Measurements from ENCODE around the gene STUM. TPM values are rescaled to one million over a fixed set of nuclear protein-coding genes. Genes with fewer than 3 reads are reported as not detected.

Gene STUM
- total and polyA plus RNA-seq, 2 of the 8 experiments (the other 6 are each of a cell fraction or from before 2014, with no cell fraction given) = 0.76 to 1.2 TPM

GRCh38 chr1:226584164-226584563 is 35.6 kb downstream of the STUM start (continued):
- no peak for TF ChIP-seq E2F6 (IDR thresholded peaks at IDR 0.05)

Measured in H1 (cell line).